Gastrocnemius medialis (tissue), 4 donors: ENCODE data around the gene SPEG. TPM values are rescaled to one million over a fixed set of nuclear protein-coding genes. Genes with fewer than 3 reads are reported as not detected.

Source experiments
- ATAC-seq, 2 donors: fragments of 150-250 bp; one replicate each; pipeline ENCODE4 v1.9.1; 2016
- DNase-seq, 2 donors: peaks; one replicate each; pipeline ENCODE4 v3.0.0-alpha.2; 2019
- H3K27ac ChIP-seq, 4 donors: fragments of 200-600 bp; sonication (generic); 1 replicate in 1 of 4; 2 replicates in 3 of 4; pipeline ENCODE4 v1.5.1; 2016 to 2018; ENCODE audit warnings: mild to moderate bottlenecking in 2 of 4, moderate library complexity in 1 of 4
- H3K27me3 ChIP-seq, 3 donors: fragments of 200-600 bp; sonication (generic) in 2 of 3; 1 replicate in 1 of 3; 2 replicates in 2 of 3; pipeline versions ENCODE4 v1.5.1 to v1.6.0; 2016 to 2019; ENCODE audit warnings: mild to moderate bottlenecking in 1 of 3, moderate library complexity in 1 of 3
- H3K36me3 ChIP-seq, 2 donors: fragments of 200-600 bp; sonication (generic) in 1 of 2; one replicate each; pipeline ENCODE4 v1.5.1; 2017 to 2018
- H3K4me1 ChIP-seq, 2 donors: fragments of 200-600 bp; sonication (generic) in 1 of 2; one replicate each; pipeline ENCODE4 v1.5.1; 2016 to 2017; ENCODE audit warnings: mild to moderate bottlenecking in 2 of 2
- H3K4me3 ChIP-seq, 4 donors: fragments of 200-600 bp; sonication (generic) in 3 of 4; 1 replicate in 1 of 4; 2 replicates in 3 of 4; pipeline ENCODE4 v1.5.1; 2016 to 2019; ENCODE audit warnings: mild to moderate bottlenecking in 2 of 4
- H3K9me3 ChIP-seq, 3 donors: fragments of 200-600 bp; sonication (generic) in 2 of 3; 1 replicate in 1 of 3; 2 replicates in 2 of 3; pipeline ENCODE4 v1.5.1; 2016 to 2019
- POLR2A ChIP-seq, 2 donors: fragments of 450-650 bp; IDR thresholded peaks; one replicate each; pipeline ENCODE4 v1.6.1; 2017; ENCODE audit warnings: antibody characterized with exemption in 2 of 2, mild to moderate bottlenecking in 2 of 2, moderate library complexity in 2 of 2
- in situ Hi-C, 4 donors: fragments of 200-750 bp; cut with MboI; loops; one replicate each; pipeline versions ENCODE4 v1.15.0 to v1.8.0; 2017; ENCODE audit warnings: low sequenced_read_pairs in 4 of 4
- intact Hi-C: fragments of 100-400 bp; cut with DNase I; formaldehyde crosslinking; loops from one replicate; pipeline ENCODE4 v1.15.1; 2023; ENCODE audit warnings: low total_unique reads
- total RNA-seq, 4 donors: library from RNA; depleted of rRNA; stranded (reverse); fragments of >200 nt; gene quantifications; one replicate each; pipeline versions ENCODE4 v1.1.0 to v1.2.3, GENCODE V29; 2016
- TF ChIP-seq, protein P1 (sequence below), 5 experiments: fragments of 450-650 bp in 3 of 5; fragments of 200-600 bp in 2 of 5; sonication (generic) in 2 of 5; IDR thresholded peaks in 4 of 5; conservative IDR thresholded peaks in 1 of 5; 1 replicate in 4 of 5; 2 replicates in 1 of 5; pipeline ENCODE4 v1.5.1; 2016 to 2019; ENCODE audit warnings: antibody characterized with exemption in 5 of 5, mild to moderate bottlenecking in 3 of 5, moderate library complexity in 3 of 5

Gene SPEG
- total RNA-seq, 4 donors from 2014 or later = 104 to 387 (median 222) TPM

GRCh38 chr2:219490186-219490585, 55.5 kb downstream of the SPEG start:
- in situ Hi-C loops (loop anchor here in 1 of 4 donors (5.0 kb wide), 1 partner anchor 37 kb away; no protein-coding TSS in a partner anchor), intact Hi-C loops (loop anchor here (10.0 kb wide), 1 partner anchor 325 kb away; the partner anchor contains the start of gene NHEJ1)
- Histone ChIP-seq H3K9me3 (no peaks in the 10 kb centered on the region), H3K27me3 (no peaks in the 10 kb centered on the region), H3K36me3 (peaks cover 0 to 42% of the 10 kb centered on the region in 2 donors), H3K27ac (peak overlapping the region in 3 of 4 donors; percentile 33 to 78 (median 60)), H3K4me3 (no peak overlapping the region), H3K4me1 (peaks cover 4 to 12% of the 10 kb centered on the region in 2 donors)
- TF ChIP-seq, protein P1, sequence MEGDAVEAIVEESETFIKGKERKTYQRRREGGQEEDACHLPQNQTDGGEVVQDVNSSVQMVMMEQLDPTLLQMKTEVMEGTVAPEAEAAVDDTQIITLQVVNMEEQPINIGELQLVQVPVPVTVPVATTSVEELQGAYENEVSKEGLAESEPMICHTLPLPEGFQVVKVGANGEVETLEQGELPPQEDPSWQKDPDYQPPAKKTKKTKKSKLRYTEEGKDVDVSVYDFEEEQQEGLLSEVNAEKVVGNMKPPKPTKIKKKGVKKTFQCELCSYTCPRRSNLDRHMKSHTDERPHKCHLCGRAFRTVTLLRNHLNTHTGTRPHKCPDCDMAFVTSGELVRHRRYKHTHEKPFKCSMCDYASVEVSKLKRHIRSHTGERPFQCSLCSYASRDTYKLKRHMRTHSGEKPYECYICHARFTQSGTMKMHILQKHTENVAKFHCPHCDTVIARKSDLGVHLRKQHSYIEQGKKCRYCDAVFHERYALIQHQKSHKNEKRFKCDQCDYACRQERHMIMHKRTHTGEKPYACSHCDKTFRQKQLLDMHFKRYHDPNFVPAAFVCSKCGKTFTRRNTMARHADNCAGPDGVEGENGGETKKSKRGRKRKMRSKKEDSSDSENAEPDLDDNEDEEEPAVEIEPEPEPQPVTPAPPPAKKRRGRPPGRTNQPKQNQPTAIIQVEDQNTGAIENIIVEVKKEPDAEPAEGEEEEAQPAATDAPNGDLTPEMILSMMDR (IDR thresholded peaks at IDR 0.05 in 4 of 5, conservative IDR thresholded peaks at IDR 0.05 in 1 of 5) = peak in 1 of 5 experiments; percentile 36
- TF ChIP-seq POLR2A (IDR thresholded peaks at IDR 0.05) = no peak
- ATAC-seq (no peak), DNase-seq (no peak)

- TF ChIP-seq, protein P1 (IDR thresholded peaks at IDR 0.05 in 4 of 5, conservative IDR thresholded peaks at IDR 0.05 in 1 of 5) = no peak
- no peak for TF ChIP-seq POLR2A (IDR thresholded peaks at IDR 0.05)
- peak in 1 of 2 donors; percentile 28 for ATAC-seq
- Histone ChIP-seq H3K4me1 (peaks cover 8 to 12% of the 10 kb centered on the region in 2 donors), H3K27me3 (no peaks in the 10 kb centered on the region), H3K36me3 (peaks cover 0 to 42% of the 10 kb centered on the region in 2 donors), H3K9me3 (no peaks in the 10 kb centered on the region), H3K27ac (peak overlapping the region; percentile 22 to 78 (median 60)), H3K4me3 (no peak overlapping the region)
- DNase-seq = peak in 1 of 2 donors; percentile 65
- in situ Hi-C loops = loop anchor here in 1 of 4 donors (5.0 kb wide), 1 partner anchor 37 kb away; no protein-coding TSS in a partner anchor
- intact Hi-C loops = loop anchor here (10.0 kb wide), 1 partner anchor 326 kb away; the partner anchor contains the start of gene NHEJ1
Measured at GRCh38 chr2:219490600-219491130, 56.0 kb downstream of the SPEG start.

DNA sequence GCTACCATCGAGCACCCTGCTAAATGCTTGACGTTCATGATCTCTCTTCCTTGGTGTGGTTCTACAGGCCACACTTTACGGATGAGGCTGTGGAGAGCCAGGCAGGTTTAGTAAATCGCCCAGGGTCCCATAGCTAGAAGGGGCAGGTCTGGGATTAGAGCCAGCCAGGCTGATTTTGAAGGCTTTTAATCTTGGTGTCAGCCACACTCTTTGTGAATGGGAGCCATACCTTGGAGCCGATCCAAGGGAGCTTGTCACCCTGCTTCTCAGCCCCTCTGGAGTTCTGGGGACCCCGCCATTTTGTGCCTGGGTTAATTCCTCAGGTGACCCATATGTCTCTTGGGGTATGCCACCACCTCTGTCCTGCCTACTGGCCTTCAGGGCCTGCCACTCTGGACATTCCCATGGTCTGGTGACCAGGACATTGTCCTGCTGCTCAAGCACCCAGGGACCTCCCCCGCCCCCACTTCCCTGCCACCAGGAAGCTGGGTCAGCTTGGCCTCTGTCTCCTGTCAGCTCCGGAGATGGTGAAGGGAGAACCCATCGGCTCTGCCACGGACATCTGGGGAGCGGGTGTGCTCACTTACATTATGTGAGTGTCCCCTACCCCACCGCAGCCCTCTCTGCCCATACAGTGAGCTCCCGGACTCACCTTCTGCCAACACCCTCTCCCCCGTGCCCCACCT, 56.8 kb downstream of the SPEG start:
- Histone ChIP-seq H3K9me3 (no peaks in the 10 kb centered on the region), H3K27ac (peak overlapping the region; percentile 10 to 78 (median 41)), H3K36me3 (peaks cover 0 to 42% of the 10 kb centered on the region in 2 donors), H3K4me3 (no peak overlapping the region), H3K27me3 (no peaks in the 10 kb centered on the region), H3K4me1 (peaks cover 13 to 14% of the 10 kb centered on the region in 2 donors)
- in situ Hi-C loops = loop anchor here in 1 of 4 donors (5.0 kb wide), 1 partner anchor 36 kb away; no protein-coding TSS in a partner anchor
- intact Hi-C loops = loop anchor here (10.0 kb wide), 1 partner anchor 327 kb away; the partner anchor contains the start of gene NHEJ1
- DNase-seq = no peak
- ATAC-seq = no peak
- no peak for TF ChIP-seq POLR2A (IDR thresholded peaks at IDR 0.05)
- TF ChIP-seq, protein P1 (IDR thresholded peaks at IDR 0.05 in 4 of 5, conservative IDR thresholded peaks at IDR 0.05 in 1 of 5) = no peak

DNA sequence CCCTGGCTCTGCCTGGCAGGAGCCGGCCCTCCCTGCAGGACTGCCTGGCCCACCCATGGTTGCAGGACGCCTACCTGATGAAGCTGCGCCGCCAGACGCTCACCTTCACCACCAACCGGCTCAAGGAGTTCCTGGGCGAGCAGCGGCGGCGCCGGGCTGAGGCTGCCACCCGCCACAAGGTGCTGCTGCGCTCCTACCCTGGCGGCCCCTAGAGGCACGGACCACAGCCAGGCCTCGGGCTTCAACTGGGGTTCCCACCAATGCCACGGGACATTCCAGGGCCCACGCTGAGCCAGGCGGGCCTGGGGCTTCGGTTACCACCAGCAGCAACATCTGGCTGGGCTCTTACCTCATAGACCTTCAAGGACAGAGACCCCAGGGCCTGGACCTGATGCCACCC, 57.9 kb downstream of the SPEG start:
- intact Hi-C loops (loop anchor here (10.0 kb wide), 1 partner anchor 328 kb away; the partner anchor contains the start of gene NHEJ1), in situ Hi-C loops (loop anchor here in 1 of 4 donors (5.0 kb wide), 1 partner anchor 35 kb away; no protein-coding TSS in a partner anchor)
- no peak overlapping the region for H3K4me3 ChIP-seq
- no peaks in the 10 kb centered on the region for H3K9me3 ChIP-seq
- peaks cover 23 to 26% of the 10 kb centered on the region in 2 donors for H3K4me1 ChIP-seq
- peaks cover 0 to 39% of the 10 kb centered on the region in 2 donors for H3K36me3 ChIP-seq
- no peak for DNase-seq
- TF ChIP-seq, protein P1 (IDR thresholded peaks at IDR 0.05 in 4 of 5, conservative IDR thresholded peaks at IDR 0.05 in 1 of 5) = no peak
- TF ChIP-seq POLR2A (IDR thresholded peaks at IDR 0.05) = no peak
- no peaks in the 10 kb centered on the region for H3K27me3 ChIP-seq
- ATAC-seq = no peak
- peak overlapping the region in 2 of 4 donors; percentile 20 to 78 for H3K27ac ChIP-seq
